Measurements from ENCODE around the gene SELENOO. TPM values are rescaled to one million over a fixed set of nuclear protein-coding genes. Genes with fewer than 3 reads are reported as not detected.

The SELENOO gene
- total RNA-seq, 1 experiment from 2014 or later, result 28.6 TPM

GRCh38 chr22:50185375-50186087 lies 15.3 kb upstream of the SELENOO start, which contains the start of gene TRABD:
TRABD (plus strand) TSS chr22:50185913; CDS start chr22:50193061, 7,148 bp downstream.
- no TSS peak for BruUV-seq (replicated peaks)
- Mint-ChIP-seq H3K4me3 (ENCODE audit: low read depth, unreplicated experiment) (peak within 1 kb of the TSS; percentile 82), H3K27ac (ENCODE audit: unreplicated experiment) (peak within 1 kb of the TSS; percentile 28), H3K36me3 (ENCODE audit: insufficient read depth, unreplicated experiment) (peaks cover 42% of the 10 kb centered on the region), H3K27me3 (ENCODE audit: unreplicated experiment) (no peaks in the 10 kb centered on the region), H3K4me1 (ENCODE audit: low read depth, unreplicated experiment) (peaks cover 14% of the 10 kb centered on the region), H3K9me3 (ENCODE audit: low read depth, unreplicated experiment) (no peaks in the 10 kb centered on the region)
- DNase-seq, result peak; percentile 93
- TF ChIP-seq CTCF (IDR thresholded peaks at IDR 0.05; ENCODE audit: unreplicated experiment), result no peak
- intact Hi-C loops (cut with micrococcal nuclease; ENCODE audit: unreplicated experiment), result no loop called here
- CTCF ChIA-PET, result no interaction called here

- intact Hi-C loops (cut with micrococcal nuclease; ENCODE audit: unreplicated experiment), result no loop called here
- H3K4me1 Mint-ChIP-seq (ENCODE audit: low read depth, unreplicated experiment), result peaks cover 14% of the 10 kb centered on the region
- peaks cover 42% of the 10 kb centered on the region for H3K36me3 Mint-ChIP-seq (ENCODE audit: insufficient read depth, unreplicated experiment)
- CTCF ChIA-PET, result interaction anchor here (1.2 kb wide), 1 partner anchor 37 kb away, joined by 3 read pairs; no protein-coding TSS in a partner anchor
- BruUV-seq (replicated peaks), result no TSS peak
- no peaks in the 10 kb centered on the region for H3K27me3 Mint-ChIP-seq (ENCODE audit: unreplicated experiment)
- H3K4me3 Mint-ChIP-seq (ENCODE audit: low read depth, unreplicated experiment), result peak overlapping the region; percentile 82
- no peak for TF ChIP-seq CTCF (IDR thresholded peaks at IDR 0.05; ENCODE audit: unreplicated experiment)
- H3K9me3 Mint-ChIP-seq (ENCODE audit: low read depth, unreplicated experiment), result no peaks in the 10 kb centered on the region
- H3K27ac Mint-ChIP-seq (ENCODE audit: unreplicated experiment), result peak overlapping the region; percentile 28
- DNase-seq, result no peak
These were observed 14.6 kb upstream of the SELENOO start for GRCh38 chr22:50186181-50186714.

GRCh38 chr22:50186761-50187523 lies 13.9 kb upstream of the SELENOO start:
- intact Hi-C loops (cut with micrococcal nuclease; ENCODE audit: unreplicated experiment), result no loop called here
- CTCF ChIA-PET, result interaction anchor here (0.5 to 1.2 kb wide), 3 partner anchors 38 to 179 kb away, joined by 3 read pairs; no protein-coding TSS in a partner anchor
- peaks cover 14% of the 10 kb centered on the region for H3K4me1 Mint-ChIP-seq (ENCODE audit: low read depth, unreplicated experiment)
- no peak for TF ChIP-seq CTCF (IDR thresholded peaks at IDR 0.05; ENCODE audit: unreplicated experiment)
- H3K9me3 Mint-ChIP-seq (ENCODE audit: low read depth, unreplicated experiment), result no peaks in the 10 kb centered on the region
- DNase-seq, result no peak
- peaks cover 42% of the 10 kb centered on the region for H3K36me3 Mint-ChIP-seq (ENCODE audit: insufficient read depth, unreplicated experiment)
- H3K4me3 Mint-ChIP-seq (ENCODE audit: low read depth, unreplicated experiment), result peak overlapping the region; percentile 82
- no TSS peak for BruUV-seq (replicated peaks)
- peak overlapping the region; percentile 28 for H3K27ac Mint-ChIP-seq (ENCODE audit: unreplicated experiment)
- no peaks in the 10 kb centered on the region for H3K27me3 Mint-ChIP-seq (ENCODE audit: unreplicated experiment)

- intact Hi-C loops (cut with micrococcal nuclease; ENCODE audit: unreplicated experiment), result no loop called here
- CTCF ChIA-PET, result no interaction called here
- DNase-seq, result no peak
These were observed 12.5 kb upstream of the SELENOO start for GRCh38 chr22:50188356-50188755.

More at GRCh38 chr22:50188356-50188755, 12.5 kb upstream of the SELENOO start:
- no peaks in the 10 kb centered on the region for H3K27me3 Mint-ChIP-seq (ENCODE audit: unreplicated experiment)
- no peak overlapping the region for H3K27ac Mint-ChIP-seq (ENCODE audit: unreplicated experiment)
- no peaks in the 10 kb centered on the region for H3K9me3 Mint-ChIP-seq (ENCODE audit: low read depth, unreplicated experiment)
- BruUV-seq (replicated peaks), result no TSS peak
- H3K4me3 Mint-ChIP-seq (ENCODE audit: low read depth, unreplicated experiment), result no peak overlapping the region
- H3K4me1 Mint-ChIP-seq (ENCODE audit: low read depth, unreplicated experiment), result peaks cover 14% of the 10 kb centered on the region
- no peak for TF ChIP-seq CTCF (IDR thresholded peaks at IDR 0.05; ENCODE audit: unreplicated experiment)
- H3K36me3 Mint-ChIP-seq (ENCODE audit: insufficient read depth, unreplicated experiment), result peaks cover 36% of the 10 kb centered on the region

Measured in Calu3 (cell line).